ENCODE results near the gene CTNND2.

CTNND2 gene

DNA sequence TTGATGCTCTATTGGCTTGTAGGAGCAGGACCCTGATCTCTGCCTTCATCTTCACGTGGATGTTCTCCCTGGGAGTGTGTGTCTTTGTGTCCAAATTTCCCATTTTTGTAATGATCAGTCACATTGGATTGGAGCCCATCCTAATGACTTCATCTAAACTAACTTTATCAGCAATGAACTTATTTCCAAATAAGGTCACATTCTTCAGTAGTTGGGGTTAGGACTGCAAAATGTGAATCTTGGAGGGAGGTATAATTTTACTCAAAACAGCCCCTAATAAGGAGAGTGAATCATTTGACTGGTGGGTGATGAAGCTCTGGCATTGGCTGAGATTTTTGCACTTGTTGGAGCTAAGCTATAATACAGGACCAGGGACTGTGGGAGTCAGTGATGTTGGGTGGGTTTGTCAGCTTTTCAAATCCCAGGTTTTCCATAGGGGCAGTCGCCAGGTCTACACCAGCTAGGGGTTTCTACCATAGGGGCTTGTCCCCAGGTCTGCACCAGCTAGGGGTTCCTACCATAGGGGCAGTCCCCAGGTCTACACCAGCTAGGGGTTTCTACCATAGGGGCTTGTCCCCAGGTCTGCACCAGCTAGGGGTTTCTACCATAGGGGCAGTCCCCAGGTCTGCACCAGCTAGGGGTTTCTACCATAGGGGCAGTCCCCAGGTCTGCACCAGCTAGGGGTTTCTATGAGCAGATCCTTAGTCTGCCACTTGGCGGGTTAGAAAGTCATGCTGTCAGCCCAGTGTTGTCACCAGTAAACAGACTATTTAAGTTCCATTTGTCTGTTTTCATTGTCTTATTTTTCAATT, 760.6 kb downstream of the CTNND2 start:
- Histone ChIP-seq H3K4me1 (ENCODE audit: control insufficient read depth, insufficient read depth, low read length) (no peaks in the 10 kb centered on the region), H3K27me3 (ENCODE audit: control insufficient read depth, insufficient read depth, low read length, poor library complexity, severe bottlenecking) (no peaks in the 10 kb centered on the region), H3K36me3 (ENCODE audit: control insufficient read depth, insufficient read depth, low read length) (no peaks in the 10 kb centered on the region), H3K9me3 (ENCODE audit: control insufficient read depth, low read length) (no peaks in the 10 kb centered on the region), H3K27ac (ENCODE audit: insufficient read depth, low read depth, low read length, poor library complexity, severe bottlenecking) (no peak overlapping the region), H3K4me3 (ENCODE audit: insufficient read depth, low read depth, low read length) (no peak overlapping the region)
- 64 to 69% methylated on average over 3 of the region's 3 CpGs for WGBS, 2 experiments

DNA sequence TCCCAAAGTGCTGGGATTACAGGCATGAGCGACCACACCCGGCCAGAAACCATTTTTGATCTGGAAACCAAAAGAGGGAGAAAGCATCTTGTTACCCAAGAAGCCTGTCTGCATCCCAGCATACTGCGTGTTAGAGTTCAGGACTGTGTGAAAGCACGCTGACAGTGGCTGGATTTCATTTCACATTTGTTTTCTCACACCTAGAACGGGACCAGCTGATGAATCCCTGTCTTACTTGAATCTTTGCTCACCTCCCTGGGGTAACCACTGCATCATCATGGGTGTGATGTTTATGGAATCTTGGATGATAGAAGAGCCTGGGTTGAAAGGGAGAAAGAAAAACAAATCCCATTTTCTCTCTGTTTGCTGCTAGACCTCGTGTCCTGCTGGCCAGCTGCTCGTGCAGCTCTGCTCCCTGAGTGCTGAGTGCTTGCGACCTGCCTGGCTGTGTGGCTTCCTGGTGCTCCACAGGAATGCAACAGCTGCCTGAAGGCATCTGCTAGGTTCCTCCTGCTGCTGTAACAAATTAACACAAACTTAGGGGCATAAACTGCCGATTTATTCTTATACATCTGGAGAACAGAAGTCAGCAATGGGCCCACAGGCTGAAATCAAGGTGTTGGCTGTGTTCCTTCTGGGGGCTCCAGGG, 764.9 kb downstream of the CTNND2 start:
- no peaks in the 10 kb centered on the region for H3K27me3 ChIP-seq (ENCODE audit: control insufficient read depth, insufficient read depth, low read length, poor library complexity, severe bottlenecking)

DNA sequence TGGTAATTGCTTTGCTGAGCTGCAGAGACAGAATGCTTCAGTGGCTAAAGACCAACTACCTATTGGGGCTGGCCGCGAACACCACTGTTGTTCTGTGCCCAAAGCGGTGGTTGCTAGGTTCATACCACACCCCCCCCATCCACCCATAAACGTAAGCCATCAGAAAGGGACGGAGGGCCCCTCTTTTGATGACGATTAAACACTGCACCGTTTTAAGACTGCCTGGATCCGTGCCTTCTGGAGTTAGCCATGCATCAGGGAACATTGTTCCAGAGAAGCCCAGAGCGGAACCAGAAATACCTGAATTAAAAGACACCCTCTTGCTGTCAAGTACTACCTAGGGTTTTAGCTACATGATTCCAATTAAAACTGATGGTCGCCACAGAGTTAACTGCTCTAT, 774.1 kb downstream of the CTNND2 start:
- Histone ChIP-seq H3K36me3 (ENCODE audit: control insufficient read depth, insufficient read depth, low read length) (no peaks in the 10 kb centered on the region), H3K27me3 (ENCODE audit: control insufficient read depth, insufficient read depth, low read length, poor library complexity, severe bottlenecking) (no peaks in the 10 kb centered on the region), H3K27ac (ENCODE audit: insufficient read depth, low read depth, low read length, poor library complexity, severe bottlenecking) (no peak overlapping the region), H3K4me3 (ENCODE audit: insufficient read depth, low read depth, low read length) (no peak overlapping the region), H3K4me1 (ENCODE audit: control insufficient read depth, insufficient read depth, low read length) (no peaks in the 10 kb centered on the region), H3K9me3 (ENCODE audit: control insufficient read depth, low read length) (no peaks in the 10 kb centered on the region)
- 90 to 91% methylated on average over 10 of the region's 10 CpGs for WGBS, 2 experiments

More for the DNA sequence above, 764.9 kb downstream of the CTNND2 start:
- WGBS, 2 experiments, result 73 to 74% methylated on average over 9 of the region's 9 CpGs
- Histone ChIP-seq H3K4me3 (ENCODE audit: insufficient read depth, low read depth, low read length) (no peak overlapping the region), H3K36me3 (ENCODE audit: control insufficient read depth, insufficient read depth, low read length) (no peaks in the 10 kb centered on the region), H3K4me1 (ENCODE audit: control insufficient read depth, insufficient read depth, low read length) (no peaks in the 10 kb centered on the region), H3K9me3 (ENCODE audit: control insufficient read depth, low read length) (no peaks in the 10 kb centered on the region), H3K27ac (ENCODE audit: insufficient read depth, low read depth, low read length, poor library complexity, severe bottlenecking) (no peak overlapping the region)

DNA sequence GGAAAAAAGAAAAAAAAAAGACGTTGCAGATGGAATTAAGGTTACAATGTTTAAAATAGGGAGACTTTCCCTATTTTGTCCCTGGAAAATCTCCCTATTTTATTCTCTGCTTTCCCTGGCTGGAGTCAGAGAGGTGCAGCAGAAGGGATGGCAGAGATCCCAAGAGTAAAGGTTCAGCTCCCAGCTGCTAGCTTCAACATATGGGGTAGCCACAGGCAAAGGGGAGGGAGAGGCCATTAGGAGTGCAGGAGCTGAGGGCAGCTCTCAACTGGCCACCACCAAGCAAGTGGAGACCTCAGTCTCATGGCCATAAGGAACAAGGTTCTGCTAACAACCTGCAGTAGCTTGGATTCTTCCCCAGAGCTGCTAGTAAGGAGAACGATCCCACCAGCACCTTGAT, 776.2 kb downstream of the CTNND2 start:
- Histone ChIP-seq H3K9me3 (ENCODE audit: control insufficient read depth, low read length) (no peaks in the 10 kb centered on the region), H3K4me1 (ENCODE audit: control insufficient read depth, insufficient read depth, low read length) (no peaks in the 10 kb centered on the region), H3K27ac (ENCODE audit: insufficient read depth, low read depth, low read length, poor library complexity, severe bottlenecking) (no peak overlapping the region), H3K27me3 (ENCODE audit: control insufficient read depth, insufficient read depth, low read length, poor library complexity, severe bottlenecking) (no peaks in the 10 kb centered on the region), H3K36me3 (ENCODE audit: control insufficient read depth, insufficient read depth, low read length) (no peaks in the 10 kb centered on the region), H3K4me3 (ENCODE audit: insufficient read depth, low read depth, low read length) (no peak overlapping the region)
- 83 to 91% methylated on average over 2 of the region's 2 CpGs for WGBS, 2 experiments

DNA sequence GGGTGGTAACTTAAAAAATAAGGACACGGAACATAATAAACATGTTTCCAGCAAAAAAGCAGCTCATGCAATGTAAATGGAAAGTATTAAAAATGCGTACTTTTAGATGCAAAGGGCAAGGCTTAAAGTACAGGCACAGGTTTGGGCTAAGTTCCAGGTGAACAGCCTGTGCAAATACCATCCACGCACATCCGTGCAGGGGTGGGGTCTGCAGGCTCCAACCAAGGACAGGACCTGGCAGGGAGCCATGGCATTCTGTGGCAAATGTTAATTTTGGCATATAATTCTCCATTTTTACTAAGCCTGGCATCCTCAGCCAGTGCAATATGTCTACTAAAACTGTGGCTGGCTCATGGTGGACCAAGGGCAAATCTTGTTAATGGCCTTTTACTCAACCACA, 777.4 kb downstream of the CTNND2 start:
- no peak overlapping the region for H3K4me3 ChIP-seq (ENCODE audit: insufficient read depth, low read depth, low read length)
- WGBS, 2 experiments, result 98% methylated on average over 4 of the region's 4 CpGs
- no peaks in the 10 kb centered on the region for H3K4me1 ChIP-seq (ENCODE audit: control insufficient read depth, insufficient read depth, low read length)
- no peaks in the 10 kb centered on the region for H3K9me3 ChIP-seq (ENCODE audit: control insufficient read depth, low read length)
- no peaks in the 10 kb centered on the region for H3K27me3 ChIP-seq (ENCODE audit: control insufficient read depth, insufficient read depth, low read length, poor library complexity, severe bottlenecking)
- no peak overlapping the region for H3K27ac ChIP-seq (ENCODE audit: insufficient read depth, low read depth, low read length, poor library complexity, severe bottlenecking)
- no peaks in the 10 kb centered on the region for H3K36me3 ChIP-seq (ENCODE audit: control insufficient read depth, insufficient read depth, low read length)

DNA sequence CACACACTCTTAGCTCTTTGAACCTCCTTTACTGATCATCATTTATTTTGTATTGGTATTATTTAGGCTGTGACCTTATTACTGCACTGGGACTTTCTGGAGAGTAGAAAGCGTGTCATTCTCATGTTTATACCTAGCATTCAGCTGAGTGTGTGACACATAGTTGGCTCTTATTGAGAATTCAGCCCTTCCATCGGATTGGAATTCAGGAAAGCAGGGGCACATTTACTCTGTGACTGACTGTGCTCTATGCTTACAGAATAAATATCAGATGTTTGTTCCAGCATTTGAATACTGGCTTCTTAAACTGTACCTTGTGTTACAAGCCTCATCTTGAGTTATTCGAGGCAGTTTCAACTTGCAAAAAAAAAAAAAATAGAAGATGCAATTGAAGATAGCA, 782.4 kb downstream of the CTNND2 start:
- Histone ChIP-seq H3K27ac (ENCODE audit: insufficient read depth, low read depth, low read length, poor library complexity, severe bottlenecking) (no peak overlapping the region), H3K27me3 (ENCODE audit: control insufficient read depth, insufficient read depth, low read length, poor library complexity, severe bottlenecking) (no peaks in the 10 kb centered on the region), H3K9me3 (ENCODE audit: control insufficient read depth, low read length) (no peaks in the 10 kb centered on the region), H3K36me3 (ENCODE audit: control insufficient read depth, insufficient read depth, low read length) (no peaks in the 10 kb centered on the region), H3K4me3 (ENCODE audit: insufficient read depth, low read depth, low read length) (no peak overlapping the region), H3K4me1 (ENCODE audit: control insufficient read depth, insufficient read depth, low read length) (no peaks in the 10 kb centered on the region)
- WGBS, 2 experiments, result 93 to 97% methylated on average over 3 of the region's 3 CpGs

DNA sequence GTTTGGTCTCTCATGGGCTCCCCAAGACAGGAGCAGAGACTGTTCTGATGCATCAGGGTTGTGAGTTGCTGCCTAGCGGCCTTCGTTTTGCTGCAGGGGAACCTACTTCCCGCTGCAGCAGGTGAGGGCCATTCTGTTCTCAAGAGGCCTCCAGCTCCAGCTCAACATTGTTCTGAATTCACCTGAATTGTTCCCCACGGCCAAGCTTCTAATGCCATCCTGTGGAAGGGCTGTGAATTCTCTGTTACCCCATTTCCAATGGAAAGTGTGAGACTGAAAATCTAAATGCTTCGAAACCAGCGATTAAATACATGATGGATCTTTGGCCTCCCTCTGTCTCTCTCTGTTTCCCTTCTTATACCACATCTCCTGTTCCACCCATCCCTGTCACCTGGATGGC, 794.1 kb downstream of the CTNND2 start:
- H3K36me3 ChIP-seq (ENCODE audit: control insufficient read depth, insufficient read depth, low read length), result peaks cover 9% of the 10 kb centered on the region
- peaks cover 15% of the 10 kb centered on the region for H3K4me1 ChIP-seq (ENCODE audit: control insufficient read depth, insufficient read depth, low read length)
- 95 to 96% methylated on average over 6 of the region's 6 CpGs for WGBS, 2 experiments
- no peaks in the 10 kb centered on the region for H3K27me3 ChIP-seq (ENCODE audit: control insufficient read depth, insufficient read depth, low read length, poor library complexity, severe bottlenecking)
- no peak overlapping the region for H3K27ac ChIP-seq (ENCODE audit: insufficient read depth, low read depth, low read length, poor library complexity, severe bottlenecking)
- H3K9me3 ChIP-seq (ENCODE audit: control insufficient read depth, low read length), result no peaks in the 10 kb centered on the region
- no peak overlapping the region for H3K4me3 ChIP-seq (ENCODE audit: insufficient read depth, low read depth, low read length)

DNA sequence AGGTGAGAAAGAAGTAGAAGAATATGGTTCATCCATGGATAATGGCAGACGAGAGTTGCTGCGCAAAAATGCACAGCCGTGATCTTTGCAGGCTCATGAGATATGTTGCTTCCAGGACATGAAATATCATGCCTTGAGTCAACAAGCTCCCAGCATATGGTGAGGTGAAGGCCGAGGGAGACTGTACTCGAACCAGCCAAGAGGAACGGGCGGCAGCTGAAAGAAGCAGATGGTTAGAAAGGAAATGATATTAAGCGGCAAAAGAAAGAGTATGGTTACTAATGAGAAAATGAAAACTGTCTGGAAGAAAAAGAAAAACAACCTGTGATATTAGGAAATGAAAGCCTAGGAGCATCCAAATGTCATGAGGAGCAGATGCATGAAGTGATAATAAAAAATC, 798.5 kb downstream of the CTNND2 start:
- Histone ChIP-seq H3K36me3 (ENCODE audit: control insufficient read depth, insufficient read depth, low read length) (peaks cover 3% of the 10 kb centered on the region), H3K4me1 (ENCODE audit: control insufficient read depth, insufficient read depth, low read length) (peaks cover 14% of the 10 kb centered on the region), H3K9me3 (ENCODE audit: control insufficient read depth, low read length) (no peaks in the 10 kb centered on the region), H3K27me3 (ENCODE audit: control insufficient read depth, insufficient read depth, low read length, poor library complexity, severe bottlenecking) (no peaks in the 10 kb centered on the region), H3K27ac (ENCODE audit: insufficient read depth, low read depth, low read length, poor library complexity, severe bottlenecking) (no peak overlapping the region), H3K4me3 (ENCODE audit: insufficient read depth, low read depth, low read length) (no peak overlapping the region)
- WGBS, 2 experiments, result 96% methylated on average over 8 of the region's 8 CpGs

DNA sequence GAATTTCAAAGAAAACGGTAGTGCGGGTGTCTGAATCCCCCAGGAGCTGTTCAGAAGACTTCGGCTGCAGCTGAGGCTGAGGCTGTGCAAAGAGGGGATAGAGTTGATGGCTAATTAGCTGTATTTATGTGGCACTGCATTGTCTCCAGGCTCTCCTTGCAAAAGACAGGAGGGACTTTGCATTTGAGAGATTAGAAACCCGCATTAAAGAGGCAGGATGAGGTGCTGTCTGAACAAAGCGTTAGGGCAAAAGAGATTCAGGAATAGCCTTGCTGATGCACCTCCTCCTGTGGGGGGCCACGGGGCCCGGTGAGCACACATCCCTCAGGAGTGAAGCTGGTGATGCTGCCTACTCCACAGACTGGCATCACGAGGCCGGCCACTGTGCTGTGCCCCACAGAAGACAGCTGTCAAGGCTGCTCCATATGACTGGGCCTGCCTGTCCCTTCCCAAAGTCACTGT, 799.6 kb downstream of the CTNND2 start:
- no peaks in the 10 kb centered on the region for H3K9me3 ChIP-seq (ENCODE audit: control insufficient read depth, low read length)
- peaks cover 14% of the 10 kb centered on the region for H3K4me1 ChIP-seq (ENCODE audit: control insufficient read depth, insufficient read depth, low read length)
- H3K4me3 ChIP-seq (ENCODE audit: insufficient read depth, low read depth, low read length), result no peak overlapping the region
- peak overlapping the region; percentile 50 for H3K27ac ChIP-seq (ENCODE audit: insufficient read depth, low read depth, low read length, poor library complexity, severe bottlenecking)
- H3K27me3 ChIP-seq (ENCODE audit: control insufficient read depth, insufficient read depth, low read length, poor library complexity, severe bottlenecking), result no peaks in the 10 kb centered on the region
- 69 to 78% methylated on average over 9 of the region's 9 CpGs for WGBS, 2 experiments
- no peaks in the 10 kb centered on the region for H3K36me3 ChIP-seq (ENCODE audit: control insufficient read depth, insufficient read depth, low read length)

DNA sequence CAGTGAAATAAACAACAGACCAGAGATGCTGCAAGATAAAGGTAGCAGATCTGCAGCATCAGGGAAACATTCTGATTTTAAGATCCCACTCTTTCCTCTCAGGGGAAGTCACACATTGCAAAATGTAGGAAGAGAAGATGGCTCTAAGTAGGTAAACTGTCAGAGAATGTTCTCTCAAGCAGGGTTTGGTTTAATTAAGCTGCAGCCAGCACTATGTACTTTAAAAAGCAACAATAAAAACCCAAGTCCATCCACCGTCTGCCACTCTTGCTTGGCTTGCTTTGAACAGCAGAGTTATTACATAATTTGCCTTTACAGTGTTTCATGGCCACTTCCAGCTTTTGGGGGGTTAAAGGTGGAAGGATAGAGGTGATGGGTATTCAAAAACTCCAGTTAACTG, 800.0 kb downstream of the CTNND2 start:
- no peaks in the 10 kb centered on the region for H3K9me3 ChIP-seq (ENCODE audit: control insufficient read depth, low read length)
- H3K4me1 ChIP-seq (ENCODE audit: control insufficient read depth, insufficient read depth, low read length), result peaks cover 14% of the 10 kb centered on the region
- no peak overlapping the region for H3K4me3 ChIP-seq (ENCODE audit: insufficient read depth, low read depth, low read length)
- no peaks in the 10 kb centered on the region for H3K27me3 ChIP-seq (ENCODE audit: control insufficient read depth, insufficient read depth, low read length, poor library complexity, severe bottlenecking)
- 93 to 100% methylated on average over 1 of the region's 1 CpG for WGBS, 2 experiments
- H3K27ac ChIP-seq (ENCODE audit: insufficient read depth, low read depth, low read length, poor library complexity, severe bottlenecking), result peak overlapping the region; percentile 50
- H3K36me3 ChIP-seq (ENCODE audit: control insufficient read depth, insufficient read depth, low read length), result no peaks in the 10 kb centered on the region
